ENCODE results near the gene LTN1. TPM values are rescaled to one million over a fixed set of nuclear protein-coding genes. Genes with fewer than 3 reads are reported as not detected.

LTN1 gene
- polyA plus RNA-seq, 2 donors: 3.4 to 5.0 TPM

GRCh38 chr21:28916150-28916893, 76.4 kb downstream of the LTN1 start:
- WGBS, 2 donors: 83 to 91% methylated on average over 4 of the region's 4 CpGs
- Histone ChIP-seq H3K27me3 (ENCODE audit: control insufficient read depth in 1 of 2, insufficient read depth in 2 of 2, low read length in 2 of 2) (no peaks in the 10 kb centered on the region), H3K4me1 (ENCODE audit: control insufficient read depth in 2 of 2, insufficient read depth in 2 of 2, low read length in 1 of 2) (no peaks in the 10 kb centered on the region), H3K9me3 (ENCODE audit: control insufficient read depth in 2 of 2, insufficient read depth in 1 of 2, low read depth in 1 of 2, low read length in 1 of 2) (no peaks in the 10 kb centered on the region), H3K4me3 (ENCODE audit: low read depth in 1 of 2, low read length in 2 of 2) (no peak overlapping the region), H3K27ac (ENCODE audit: low read depth in 2 of 2, low read length in 1 of 2) (no peak overlapping the region), H3K36me3 (ENCODE audit: control insufficient read depth in 2 of 2, insufficient read depth in 2 of 2, low read length in 1 of 2) (no peaks in the 10 kb centered on the region)

GRCh38 chr21:28913071-28913470, 79.6 kb downstream of the LTN1 start:
- no peak overlapping the region for H3K4me3 ChIP-seq (ENCODE audit: low read depth in 1 of 2, low read length in 2 of 2)
- no peaks in the 10 kb centered on the region for H3K4me1 ChIP-seq (ENCODE audit: control insufficient read depth in 2 of 2, insufficient read depth in 2 of 2, low read length in 1 of 2)
- WGBS, 2 donors: 81 to 84% methylated on average over 2 of the region's 2 CpGs
- H3K9me3 ChIP-seq (ENCODE audit: control insufficient read depth in 2 of 2, insufficient read depth in 1 of 2, low read depth in 1 of 2, low read length in 1 of 2): no peaks in the 10 kb centered on the region
- H3K27ac ChIP-seq (ENCODE audit: low read depth in 2 of 2, low read length in 1 of 2): no peak overlapping the region
- no peaks in the 10 kb centered on the region for H3K27me3 ChIP-seq (ENCODE audit: control insufficient read depth in 1 of 2, insufficient read depth in 2 of 2, low read length in 2 of 2)
- H3K36me3 ChIP-seq (ENCODE audit: control insufficient read depth in 2 of 2, insufficient read depth in 2 of 2, low read length in 1 of 2): no peaks in the 10 kb centered on the region

- WGBS, 2 donors: 65 to 71% methylated on average over 4 of the region's 4 CpGs
- Histone ChIP-seq H3K27ac (ENCODE audit: low read depth in 2 of 2, low read length in 1 of 2) (no peak overlapping the region), H3K4me1 (ENCODE audit: control insufficient read depth in 2 of 2, insufficient read depth in 2 of 2, low read length in 1 of 2) (no peaks in the 10 kb centered on the region), H3K27me3 (ENCODE audit: control insufficient read depth in 1 of 2, insufficient read depth in 2 of 2, low read length in 2 of 2) (no peaks in the 10 kb centered on the region), H3K9me3 (ENCODE audit: control insufficient read depth in 2 of 2, insufficient read depth in 1 of 2, low read depth in 1 of 2, low read length in 1 of 2) (no peaks in the 10 kb centered on the region), H3K4me3 (ENCODE audit: low read depth in 1 of 2, low read length in 2 of 2) (no peak overlapping the region), H3K36me3 (ENCODE audit: control insufficient read depth in 2 of 2, insufficient read depth in 2 of 2, low read length in 1 of 2) (no peaks in the 10 kb centered on the region)
Observed at GRCh38 chr21:28910280-28910887, 82.3 kb downstream of the LTN1 start.

GRCh38 chr21:28908351-28908750, 84.3 kb downstream of the LTN1 start:
- H3K4me1 ChIP-seq (ENCODE audit: control insufficient read depth in 2 of 2, insufficient read depth in 2 of 2, low read length in 1 of 2): no peaks in the 10 kb centered on the region
- H3K4me3 ChIP-seq (ENCODE audit: low read depth in 1 of 2, low read length in 2 of 2): no peak overlapping the region
- WGBS, 2 donors: 96 to 97% methylated on average over 8 of the region's 8 CpGs
- peaks cover 0 to 3% of the 10 kb centered on the region in 2 donors for H3K9me3 ChIP-seq (ENCODE audit: control insufficient read depth in 2 of 2, insufficient read depth in 1 of 2, low read depth in 1 of 2, low read length in 1 of 2)
- H3K27ac ChIP-seq (ENCODE audit: low read depth in 2 of 2, low read length in 1 of 2): no peak overlapping the region
- H3K36me3 ChIP-seq (ENCODE audit: control insufficient read depth in 2 of 2, insufficient read depth in 2 of 2, low read length in 1 of 2): no peaks in the 10 kb centered on the region
- no peaks in the 10 kb centered on the region for H3K27me3 ChIP-seq (ENCODE audit: control insufficient read depth in 1 of 2, insufficient read depth in 2 of 2, low read length in 2 of 2)

- Histone ChIP-seq H3K27me3 (ENCODE audit: control insufficient read depth in 1 of 2, insufficient read depth in 2 of 2, low read length in 2 of 2) (no peaks in the 10 kb centered on the region), H3K4me1 (ENCODE audit: control insufficient read depth in 2 of 2, insufficient read depth in 2 of 2, low read length in 1 of 2) (no peaks in the 10 kb centered on the region), H3K27ac (ENCODE audit: low read depth in 2 of 2, low read length in 1 of 2) (no peak overlapping the region), H3K36me3 (ENCODE audit: control insufficient read depth in 2 of 2, insufficient read depth in 2 of 2, low read length in 1 of 2) (no peaks in the 10 kb centered on the region), H3K4me3 (ENCODE audit: low read depth in 1 of 2, low read length in 2 of 2) (no peak overlapping the region), H3K9me3 (ENCODE audit: control insufficient read depth in 2 of 2, insufficient read depth in 1 of 2, low read depth in 1 of 2, low read length in 1 of 2) (peaks cover 0 to 3% of the 10 kb centered on the region in 2 donors)
- 70 to 81% methylated on average over 2 of the region's 2 CpGs for WGBS, 2 donors
Observed at GRCh38 chr21:28906841-28907240, 85.8 kb downstream of the LTN1 start.

GRCh38 chr21:28906236-28906635, 86.4 kb downstream of the LTN1 start:
- WGBS, 2 donors: 83 to 87% methylated on average over 1 of the region's 1 CpG
- H3K27ac ChIP-seq (ENCODE audit: low read depth in 2 of 2, low read length in 1 of 2): no peak overlapping the region
- no peaks in the 10 kb centered on the region for H3K36me3 ChIP-seq (ENCODE audit: control insufficient read depth in 2 of 2, insufficient read depth in 2 of 2, low read length in 1 of 2)
- H3K4me3 ChIP-seq (ENCODE audit: low read depth in 1 of 2, low read length in 2 of 2): no peak overlapping the region
- H3K27me3 ChIP-seq (ENCODE audit: control insufficient read depth in 1 of 2, insufficient read depth in 2 of 2, low read length in 2 of 2): no peaks in the 10 kb centered on the region
- no peaks in the 10 kb centered on the region for H3K4me1 ChIP-seq (ENCODE audit: control insufficient read depth in 2 of 2, insufficient read depth in 2 of 2, low read length in 1 of 2)
- H3K9me3 ChIP-seq (ENCODE audit: control insufficient read depth in 2 of 2, insufficient read depth in 1 of 2, low read depth in 1 of 2, low read length in 1 of 2): peaks cover 0 to 3% of the 10 kb centered on the region in 2 donors

GRCh38 chr21:28904961-28905435, 87.7 kb downstream of the LTN1 start:
- Histone ChIP-seq H3K4me3 (ENCODE audit: low read depth in 1 of 2, low read length in 2 of 2) (no peak overlapping the region), H3K36me3 (ENCODE audit: control insufficient read depth in 2 of 2, insufficient read depth in 2 of 2, low read length in 1 of 2) (no peaks in the 10 kb centered on the region), H3K27ac (ENCODE audit: low read depth in 2 of 2, low read length in 1 of 2) (no peak overlapping the region), H3K9me3 (ENCODE audit: control insufficient read depth in 2 of 2, insufficient read depth in 1 of 2, low read depth in 1 of 2, low read length in 1 of 2) (peaks cover 0 to 3% of the 10 kb centered on the region in 2 donors), H3K27me3 (ENCODE audit: control insufficient read depth in 1 of 2, insufficient read depth in 2 of 2, low read length in 2 of 2) (no peaks in the 10 kb centered on the region), H3K4me1 (ENCODE audit: control insufficient read depth in 2 of 2, insufficient read depth in 2 of 2, low read length in 1 of 2) (no peaks in the 10 kb centered on the region)
- 67 to 72% methylated on average over 1 of the region's 1 CpG for WGBS, 2 donors

- Histone ChIP-seq H3K4me3 (ENCODE audit: low read depth in 1 of 2, low read length in 2 of 2) (no peak overlapping the region), H3K9me3 (ENCODE audit: control insufficient read depth in 2 of 2, insufficient read depth in 1 of 2, low read depth in 1 of 2, low read length in 1 of 2) (peaks cover 0 to 3% of the 10 kb centered on the region in 2 donors), H3K27me3 (ENCODE audit: control insufficient read depth in 1 of 2, insufficient read depth in 2 of 2, low read length in 2 of 2) (no peaks in the 10 kb centered on the region), H3K36me3 (ENCODE audit: control insufficient read depth in 2 of 2, insufficient read depth in 2 of 2, low read length in 1 of 2) (no peaks in the 10 kb centered on the region), H3K4me1 (ENCODE audit: control insufficient read depth in 2 of 2, insufficient read depth in 2 of 2, low read length in 1 of 2) (no peaks in the 10 kb centered on the region), H3K27ac (ENCODE audit: low read depth in 2 of 2, low read length in 1 of 2) (no peak overlapping the region)
- WGBS, 2 donors: 90 to 93% methylated on average over 18 of the region's 18 CpGs
Observed at GRCh38 chr21:28903448-28903847, 89.2 kb downstream of the LTN1 start.

- Histone ChIP-seq H3K27me3 (ENCODE audit: control insufficient read depth in 1 of 2, insufficient read depth in 2 of 2, low read length in 2 of 2) (no peaks in the 10 kb centered on the region), H3K9me3 (ENCODE audit: control insufficient read depth in 2 of 2, insufficient read depth in 1 of 2, low read depth in 1 of 2, low read length in 1 of 2) (peaks cover 0 to 3% of the 10 kb centered on the region in 2 donors), H3K4me3 (ENCODE audit: low read depth in 1 of 2, low read length in 2 of 2) (no peak overlapping the region), H3K4me1 (ENCODE audit: control insufficient read depth in 2 of 2, insufficient read depth in 2 of 2, low read length in 1 of 2) (no peaks in the 10 kb centered on the region), H3K27ac (ENCODE audit: low read depth in 2 of 2, low read length in 1 of 2) (no peak overlapping the region), H3K36me3 (ENCODE audit: control insufficient read depth in 2 of 2, insufficient read depth in 2 of 2, low read length in 1 of 2) (no peaks in the 10 kb centered on the region)
- 67 to 74% methylated on average over 2 of the region's 2 CpGs for WGBS, 2 donors
Observed at GRCh38 chr21:28900481-28900880, 92.2 kb downstream of the LTN1 start.

- WGBS, 2 donors: 73 to 83% methylated on average over 5 of the region's 5 CpGs
- no peak overlapping the region for H3K27ac ChIP-seq (ENCODE audit: low read depth in 2 of 2, low read length in 1 of 2)
Observed at GRCh38 chr21:28899744-28900143, 92.9 kb downstream of the LTN1 start.

More at GRCh38 chr21:28899744-28900143, 92.9 kb downstream of the LTN1 start:
- H3K36me3 ChIP-seq (ENCODE audit: control insufficient read depth in 2 of 2, insufficient read depth in 2 of 2, low read length in 1 of 2): no peaks in the 10 kb centered on the region
- no peaks in the 10 kb centered on the region for H3K4me1 ChIP-seq (ENCODE audit: control insufficient read depth in 2 of 2, insufficient read depth in 2 of 2, low read length in 1 of 2)
- H3K9me3 ChIP-seq (ENCODE audit: control insufficient read depth in 2 of 2, insufficient read depth in 1 of 2, low read depth in 1 of 2, low read length in 1 of 2): peaks cover 0 to 3% of the 10 kb centered on the region in 2 donors
- H3K4me3 ChIP-seq (ENCODE audit: low read depth in 1 of 2, low read length in 2 of 2): no peak overlapping the region
- no peaks in the 10 kb centered on the region for H3K27me3 ChIP-seq (ENCODE audit: control insufficient read depth in 1 of 2, insufficient read depth in 2 of 2, low read length in 2 of 2)

Data from esophagus (tissue), 2 donors.